Astrocyte (in vitro differentiated cells and primary cell): ENCODE data around the gene SCGN. TPM values are rescaled to one million over a fixed set of nuclear protein-coding genes. Genes with fewer than 3 reads are reported as not detected.

Experiments used
- DNase-seq: peaks from one replicate; pipeline ENCODE4 v3.0.0-alpha.2; 2010; ENCODE audit warnings: low read depth
- FAIRE-seq: peaks from 2 replicates; lab custom pipeline; 2011; peaks lifted over from hg19 to GRCh38; lab: Jason Lieb, UNC
- H2AFZ ChIP-seq: 2 replicates; pipeline ENCODE4 v1.6.0; 2012; ENCODE audit warnings: low read depth, low read length, inconsistent platforms
- H3K27ac ChIP-seq: 2 replicates; pipeline ENCODE4 v1.5.1; 2011; ENCODE audit warnings: low read depth, low read length, inconsistent platforms
- H3K27me3 ChIP-seq: 2 replicates; pipeline ENCODE4 v1.6.0; 2011; ENCODE audit warnings: low read length, inconsistent platforms; ENCODE audit not compliant: insufficient read depth
- H3K36me3 ChIP-seq: 2 replicates; pipeline ENCODE4 v1.5.1; 2011; ENCODE audit warnings: low read length, inconsistent platforms; ENCODE audit not compliant: insufficient read depth
- H3K4me1 ChIP-seq: 2 replicates; pipeline ENCODE4 v1.5.1; 2011; ENCODE audit warnings: low read length, inconsistent platforms; ENCODE audit not compliant: insufficient read depth
- H3K4me2 ChIP-seq: 2 replicates; pipeline ENCODE4 v1.6.0; 2012; ENCODE audit warnings: low read length, inconsistent platforms
- H3K4me3 ChIP-seq: 2 replicates; pipeline ENCODE4 v1.5.1; 2011; ENCODE audit warnings: low read depth, mild to moderate bottlenecking, low read length, inconsistent platforms; ENCODE audit not compliant: insufficient read depth
- H3K79me2 ChIP-seq: 2 replicates; pipeline ENCODE4 v1.6.0; 2012; ENCODE audit warnings: mild to moderate bottlenecking, low read length, inconsistent platforms; ENCODE audit not compliant: insufficient read depth
- H3K9ac ChIP-seq: 2 replicates; pipeline ENCODE4 v1.6.0; 2012; ENCODE audit warnings: mild to moderate bottlenecking, low read length, inconsistent platforms
- H3K9me3 ChIP-seq: 2 replicates; pipeline ENCODE4 v1.5.1; 2012; ENCODE audit warnings: low read depth, mild to moderate bottlenecking, low read length, inconsistent platforms; ENCODE audit not compliant: insufficient read depth
- H4K20me1 ChIP-seq: 2 replicates; pipeline ENCODE4 v1.6.0; 2012; ENCODE audit warnings: low read length, inconsistent platforms; ENCODE audit not compliant: insufficient read depth
- H3K27ac Mint-ChIP-seq: one replicate; pipeline ENCODE4 v1.8.0; 2021; ENCODE audit warnings: mild to moderate bottlenecking, mixed read lengths; ENCODE audit not compliant: unreplicated experiment
- H3K27me3 Mint-ChIP-seq: one replicate; pipeline ENCODE4 v1.8.0; 2021; ENCODE audit warnings: low read depth, mixed read lengths; ENCODE audit not compliant: unreplicated experiment
- H3K36me3 Mint-ChIP-seq: one replicate; pipeline ENCODE4 v1.8.0; 2021; ENCODE audit warnings: low read depth, mixed read lengths; ENCODE audit not compliant: unreplicated experiment
- H3K4me1 Mint-ChIP-seq: one replicate; pipeline ENCODE4 v1.8.0; 2021; ENCODE audit warnings: low read depth, mixed read lengths; ENCODE audit not compliant: unreplicated experiment
- H3K4me3 Mint-ChIP-seq: one replicate; pipeline ENCODE4 v1.8.0; 2021; ENCODE audit warnings: mild to moderate bottlenecking, moderate library complexity, mixed read lengths; ENCODE audit not compliant: unreplicated experiment
- H3K9me3 Mint-ChIP-seq: one replicate; pipeline ENCODE4 v1.8.0; 2021; ENCODE audit warnings: mild to moderate bottlenecking, mixed read lengths; ENCODE audit not compliant: unreplicated experiment
- EZH2 ChIP-seq: IDR thresholded peaks from 2 replicates; pipeline ENCODE4 v1.6.1; 2012; ENCODE audit warnings: mild to moderate bottlenecking, low read length, inconsistent platforms; ENCODE audit not compliant: insufficient read depth
- total RNA-seq: library from RNA; stranded (reverse); gene quantifications from 2 replicates; pipeline ENCODE4 v1.2.1, GENCODE V29; 2021
- TF ChIP-seq, protein P1 (sequence below): IDR thresholded peaks from 2 replicates; pipeline ENCODE4 v1.5.1; 2011; ENCODE audit warnings: low read depth, mild to moderate bottlenecking, inconsistent platforms, low read length, moderate library complexity; ENCODE audit not compliant: insufficient read depth

Gene SCGN
- total RNA-seq, 1 donor from 2014 or later, result not detected

DNA sequence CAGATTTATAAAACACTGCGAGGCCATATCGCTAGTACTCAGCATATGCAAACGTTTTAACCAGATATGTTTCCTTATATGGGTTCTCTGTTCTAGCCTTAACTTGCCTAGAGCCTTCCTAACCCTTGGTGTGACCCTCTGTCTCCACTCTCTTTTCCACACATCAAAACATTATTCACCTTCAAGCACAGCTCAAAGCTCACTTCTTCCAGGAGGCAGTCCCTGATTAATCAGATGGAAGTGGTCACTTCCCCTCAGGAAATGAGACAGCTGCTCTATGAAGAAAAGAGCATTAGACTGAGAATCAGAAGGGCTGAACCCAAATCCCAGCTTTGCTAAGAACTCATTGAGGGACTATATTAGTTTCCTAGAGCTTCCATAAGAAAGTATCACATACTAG, 62.8 kb downstream of the SCGN start:
- H3K4me3 Mint-ChIP-seq, result no peak overlapping the region
- Histone ChIP-seq H3K4me3 (no peak overlapping the region), H3K36me3 (no peaks in the 10 kb centered on the region), H4K20me1 (no peaks in the 10 kb centered on the region), H3K27me3 (no peaks in the 10 kb centered on the region), H2AFZ (no peak overlapping the region), H3K27ac (no peak overlapping the region), H3K9ac (no peak overlapping the region), H3K79me2 (no peaks in the 10 kb centered on the region), H3K9me3 (peaks cover 5% of the 10 kb centered on the region), H3K4me2 (no peak overlapping the region), H3K4me1 (no peaks in the 10 kb centered on the region)
- no peaks in the 10 kb centered on the region for H3K27me3 Mint-ChIP-seq
- DNase-seq (no peak), FAIRE-seq (no peak)
- no peak for TF ChIP-seq EZH2
- TF ChIP-seq, protein P1, sequence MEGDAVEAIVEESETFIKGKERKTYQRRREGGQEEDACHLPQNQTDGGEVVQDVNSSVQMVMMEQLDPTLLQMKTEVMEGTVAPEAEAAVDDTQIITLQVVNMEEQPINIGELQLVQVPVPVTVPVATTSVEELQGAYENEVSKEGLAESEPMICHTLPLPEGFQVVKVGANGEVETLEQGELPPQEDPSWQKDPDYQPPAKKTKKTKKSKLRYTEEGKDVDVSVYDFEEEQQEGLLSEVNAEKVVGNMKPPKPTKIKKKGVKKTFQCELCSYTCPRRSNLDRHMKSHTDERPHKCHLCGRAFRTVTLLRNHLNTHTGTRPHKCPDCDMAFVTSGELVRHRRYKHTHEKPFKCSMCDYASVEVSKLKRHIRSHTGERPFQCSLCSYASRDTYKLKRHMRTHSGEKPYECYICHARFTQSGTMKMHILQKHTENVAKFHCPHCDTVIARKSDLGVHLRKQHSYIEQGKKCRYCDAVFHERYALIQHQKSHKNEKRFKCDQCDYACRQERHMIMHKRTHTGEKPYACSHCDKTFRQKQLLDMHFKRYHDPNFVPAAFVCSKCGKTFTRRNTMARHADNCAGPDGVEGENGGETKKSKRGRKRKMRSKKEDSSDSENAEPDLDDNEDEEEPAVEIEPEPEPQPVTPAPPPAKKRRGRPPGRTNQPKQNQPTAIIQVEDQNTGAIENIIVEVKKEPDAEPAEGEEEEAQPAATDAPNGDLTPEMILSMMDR, result no peak
- no peak overlapping the region for H3K27ac Mint-ChIP-seq
- peaks cover 10% of the 10 kb centered on the region for H3K4me1 Mint-ChIP-seq
- no peaks in the 10 kb centered on the region for H3K36me3 Mint-ChIP-seq
- no peaks in the 10 kb centered on the region for H3K9me3 Mint-ChIP-seq

DNA sequence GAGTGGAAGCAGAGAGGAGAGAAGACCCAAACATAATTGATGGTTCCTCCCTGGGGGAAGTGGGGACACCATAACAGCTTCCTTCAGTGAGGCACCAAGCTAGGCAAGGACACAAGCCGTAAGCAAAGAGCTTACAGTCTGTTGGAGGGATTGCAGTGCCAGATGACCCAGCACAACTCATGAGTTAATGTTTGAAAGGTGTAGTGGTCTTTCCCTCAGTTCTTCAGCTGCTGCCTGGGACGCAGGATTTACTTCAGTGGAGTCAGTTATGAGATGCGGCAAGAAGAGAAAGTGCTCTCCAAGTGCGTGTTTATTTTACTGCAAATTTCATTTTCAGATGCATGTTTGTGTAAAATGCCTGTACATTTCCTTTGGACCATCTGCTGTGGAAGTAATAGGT, 63.8 kb downstream of the SCGN start:
- DNase-seq (no peak), FAIRE-seq (no peak)
- H3K9me3 Mint-ChIP-seq, result no peaks in the 10 kb centered on the region
- no peaks in the 10 kb centered on the region for H3K36me3 Mint-ChIP-seq
- H3K27ac Mint-ChIP-seq, result no peak overlapping the region
- H3K4me3 Mint-ChIP-seq, result no peak overlapping the region
- Histone ChIP-seq H3K79me2 (no peaks in the 10 kb centered on the region), H3K9ac (no peak overlapping the region), H3K27ac (no peak overlapping the region), H3K36me3 (no peaks in the 10 kb centered on the region), H3K9me3 (no peaks in the 10 kb centered on the region), H2AFZ (no peak overlapping the region), H3K4me2 (no peak overlapping the region), H3K4me3 (no peak overlapping the region), H3K4me1 (no peaks in the 10 kb centered on the region), H4K20me1 (no peaks in the 10 kb centered on the region), H3K27me3 (no peaks in the 10 kb centered on the region)
- no peaks in the 10 kb centered on the region for H3K27me3 Mint-ChIP-seq
- peaks cover 10% of the 10 kb centered on the region for H3K4me1 Mint-ChIP-seq
- no peak for TF ChIP-seq EZH2
- TF ChIP-seq, protein P1, result no peak

DNA sequence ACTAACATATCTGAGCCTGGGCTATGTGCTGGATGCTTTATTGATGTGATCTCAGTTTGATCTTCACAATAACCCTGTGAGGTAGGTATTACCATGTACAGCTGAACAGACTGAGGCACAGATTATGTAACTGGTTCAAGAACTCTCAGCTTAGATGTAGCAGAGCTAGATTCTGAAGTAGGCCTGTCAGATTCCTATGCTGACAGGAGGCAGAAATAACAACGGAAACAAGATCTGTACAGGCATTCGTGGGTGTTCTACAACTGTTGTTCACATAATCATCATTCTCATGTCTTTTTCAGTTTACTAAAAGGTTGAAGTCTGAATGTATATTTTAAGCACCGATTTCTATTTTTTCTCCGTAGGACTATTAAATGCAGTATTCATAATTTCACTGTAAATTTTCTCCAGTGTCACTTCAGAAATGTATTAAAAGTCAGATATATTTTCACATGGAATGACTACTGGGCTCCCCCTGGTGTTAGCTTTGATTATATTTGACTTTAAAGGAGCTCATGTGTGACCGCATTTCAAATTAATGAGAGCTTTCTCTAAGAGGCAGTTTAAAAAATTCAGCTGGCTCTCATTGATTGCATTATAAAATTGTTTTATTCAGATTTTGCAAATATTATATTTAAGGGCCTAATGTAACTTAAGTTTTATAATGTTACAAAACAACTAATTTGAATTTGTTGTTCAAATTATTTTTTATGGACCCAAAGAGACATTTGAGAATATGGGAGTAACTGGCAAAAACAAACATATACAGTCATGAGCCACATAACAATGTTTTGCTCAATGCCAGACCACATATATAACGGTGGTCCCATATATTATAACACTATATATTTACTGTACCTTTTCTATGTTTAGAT, 66.1 kb downstream of the SCGN start:
- H3K4me3 Mint-ChIP-seq, result no peak overlapping the region
- no peaks in the 10 kb centered on the region for H3K36me3 Mint-ChIP-seq
- H3K9ac ChIP-seq, result no peak overlapping the region
- DNase-seq (peak; percentile 0), FAIRE-seq (no peak)
- no peaks in the 10 kb centered on the region for H3K27me3 Mint-ChIP-seq
- no peak overlapping the region for H3K4me3 ChIP-seq
- H3K27me3 ChIP-seq, result no peaks in the 10 kb centered on the region
- peaks cover 10% of the 10 kb centered on the region for H3K4me1 Mint-ChIP-seq
- H3K4me1 ChIP-seq, result no peaks in the 10 kb centered on the region
- no peak overlapping the region for H3K4me2 ChIP-seq
- no peaks in the 10 kb centered on the region for H3K79me2 ChIP-seq
- no peaks in the 10 kb centered on the region for H4K20me1 ChIP-seq
- no peaks in the 10 kb centered on the region for H3K9me3 ChIP-seq
- no peak overlapping the region for H2AFZ ChIP-seq
- H3K27ac Mint-ChIP-seq, result no peak overlapping the region
- no peaks in the 10 kb centered on the region for H3K9me3 Mint-ChIP-seq
- H3K27ac ChIP-seq, result no peak overlapping the region
- H3K36me3 ChIP-seq, result no peaks in the 10 kb centered on the region
- TF ChIP-seq, protein P1, result peak; percentile 46
- TF ChIP-seq EZH2, result no peak
